ENCODE measurements around the gene TBC1D16. TPM values are rescaled to one million over a fixed set of nuclear protein-coding genes. Genes with fewer than 3 reads are reported as not detected.
A peak's percentile ranks its signal among the peaks of the same experiment; 100 is the strongest.

Gene TBC1D16
- total RNA-seq, 2 donors from 2014 or later = 12.9 to 17.6 TPM

- DNase-seq = no peak
- intact Hi-C loops (cut with DNase I, micrococcal nuclease) = no loop called here
- ATAC-seq = no peak
Observed at GRCh38 chr17:79916991-79917901, 118.4 kb downstream of the TBC1D16 start.

GRCh38 chr17:79916506-79916905 lies 119.2 kb downstream of the TBC1D16 start:
- ATAC-seq (no peak), DNase-seq (no peak)
- intact Hi-C loops (cut with DNase I, micrococcal nuclease) = no loop called here

- ATAC-seq = peak; percentile 72
- DNase-seq = peak; percentile 76 to 88
- intact Hi-C loops (cut with DNase I, micrococcal nuclease) = no loop called here
Observed at GRCh38 chr17:79915850-79916430, 119.7 kb downstream of the TBC1D16 start.

- DNase-seq = no peak
- ATAC-seq = no peak
- intact Hi-C loops (cut with DNase I, micrococcal nuclease) = no loop called here
Observed at GRCh38 chr17:79914813-79915740, 120.6 kb downstream of the TBC1D16 start.

GRCh38 chr17:79913896-79914812 lies 121.5 kb downstream of the TBC1D16 start:
- DNase-seq = no peak
- ATAC-seq = no peak
- intact Hi-C loops (cut with DNase I, micrococcal nuclease) = no loop called here

- no peak for DNase-seq
- ATAC-seq = no peak
- intact Hi-C loops (cut with DNase I, micrococcal nuclease) = no loop called here
Observed at GRCh38 chr17:79913451-79913850, 122.2 kb downstream of the TBC1D16 start.

GRCh38 chr17:79912552-79913330 lies 122.9 kb downstream of the TBC1D16 start:
- intact Hi-C loops (cut with DNase I, micrococcal nuclease) = no loop called here
- ATAC-seq = no peak
- peak in 1 of 2 donors; percentile 26 for DNase-seq

- peak in 1 of 2 donors; percentile 12 for DNase-seq
- intact Hi-C loops (cut with DNase I, micrococcal nuclease) = no loop called here
- no peak for ATAC-seq
Observed at GRCh38 chr17:79911430-79912399, 124.0 kb downstream of the TBC1D16 start.

GRCh38 chr17:79910985-79911361 lies 124.7 kb downstream of the TBC1D16 start:
- intact Hi-C loops (cut with DNase I, micrococcal nuclease) = no loop called here
- DNase-seq (no peak), ATAC-seq (no peak)

GRCh38 chr17:79909121-79909520 lies 126.6 kb downstream of the TBC1D16 start:
- ATAC-seq (no peak), DNase-seq (peak in 1 of 2 donors; percentile 15)
- intact Hi-C loops (cut with DNase I, micrococcal nuclease) = no loop called here

GRCh38 chr17:79907850-79908249 lies 127.8 kb downstream of the TBC1D16 start:
- intact Hi-C loops (cut with DNase I, micrococcal nuclease) = no loop called here
- DNase-seq (peak; percentile 72 to 73), ATAC-seq (peak; percentile 93)

GRCh38 chr17:79907217-79907715 lies 128.4 kb downstream of the TBC1D16 start:
- intact Hi-C loops (cut with DNase I, micrococcal nuclease) = no loop called here
- ATAC-seq (no peak), DNase-seq (peak in 1 of 2 donors; percentile 19)

- DNase-seq (peak; percentile 13 to 26), ATAC-seq (peak; percentile 73)
- intact Hi-C loops (cut with DNase I, micrococcal nuclease) = no loop called here
Observed at GRCh38 chr17:79905832-79906231, 129.8 kb downstream of the TBC1D16 start.

- DNase-seq = no peak
- ATAC-seq = no peak
- intact Hi-C loops (cut with DNase I, micrococcal nuclease) = no loop called here
Observed at GRCh38 chr17:79904865-79905264, 130.8 kb downstream of the TBC1D16 start.

- ATAC-seq (no peak), DNase-seq (no peak)
- intact Hi-C loops (cut with DNase I, micrococcal nuclease) = no loop called here
Observed at GRCh38 chr17:79902146-79902791, 133.4 kb downstream of the TBC1D16 start.

- no peak for DNase-seq
- intact Hi-C loops (cut with DNase I, micrococcal nuclease) = no loop called here
- no peak for ATAC-seq
Observed at GRCh38 chr17:79901131-79901530, 134.5 kb downstream of the TBC1D16 start.
